ENCODE data around the gene CSNK1G3.

DNA sequence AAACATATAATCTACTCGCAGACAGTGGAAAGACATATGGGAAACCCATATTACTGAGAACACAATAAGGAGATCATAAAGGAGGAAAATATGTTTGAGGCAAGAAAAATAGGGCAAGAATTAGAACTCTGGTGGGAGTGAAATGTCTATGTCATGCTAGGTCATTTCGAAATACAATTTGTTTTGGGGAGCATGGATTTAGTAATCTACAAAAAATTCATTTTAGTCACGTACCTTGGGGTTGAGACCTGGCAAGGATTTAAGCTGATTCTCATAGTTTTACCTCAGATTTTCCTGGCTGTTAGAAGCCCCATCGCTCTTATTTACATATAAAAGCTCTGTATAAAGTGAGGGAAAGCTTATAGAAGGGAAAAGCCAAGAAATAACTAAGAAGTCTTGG is 11.5 kb upstream of the CSNK1G3 start:
- TF ChIP-seq, protein P1, sequence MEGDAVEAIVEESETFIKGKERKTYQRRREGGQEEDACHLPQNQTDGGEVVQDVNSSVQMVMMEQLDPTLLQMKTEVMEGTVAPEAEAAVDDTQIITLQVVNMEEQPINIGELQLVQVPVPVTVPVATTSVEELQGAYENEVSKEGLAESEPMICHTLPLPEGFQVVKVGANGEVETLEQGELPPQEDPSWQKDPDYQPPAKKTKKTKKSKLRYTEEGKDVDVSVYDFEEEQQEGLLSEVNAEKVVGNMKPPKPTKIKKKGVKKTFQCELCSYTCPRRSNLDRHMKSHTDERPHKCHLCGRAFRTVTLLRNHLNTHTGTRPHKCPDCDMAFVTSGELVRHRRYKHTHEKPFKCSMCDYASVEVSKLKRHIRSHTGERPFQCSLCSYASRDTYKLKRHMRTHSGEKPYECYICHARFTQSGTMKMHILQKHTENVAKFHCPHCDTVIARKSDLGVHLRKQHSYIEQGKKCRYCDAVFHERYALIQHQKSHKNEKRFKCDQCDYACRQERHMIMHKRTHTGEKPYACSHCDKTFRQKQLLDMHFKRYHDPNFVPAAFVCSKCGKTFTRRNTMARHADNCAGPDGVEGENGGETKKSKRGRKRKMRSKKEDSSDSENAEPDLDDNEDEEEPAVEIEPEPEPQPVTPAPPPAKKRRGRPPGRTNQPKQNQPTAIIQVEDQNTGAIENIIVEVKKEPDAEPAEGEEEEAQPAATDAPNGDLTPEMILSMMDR (conservative IDR thresholded peaks at IDR 0.05; ENCODE audit: low read length), result no peak
- TF ChIP-seq EZH2phosphoT487 (IDR thresholded peaks at IDR 0.05; ENCODE audit: borderline replicate concordance, low read depth, low read length), result no peak

Data from OCI-LY7 (cell line).